Measurements from ENCODE around the gene CTSA.

The CTSA gene

GRCh38 chr20:45938727-45939438, 47.7 kb downstream of the CTSA start:
- no peak for DNase-seq (ENCODE audit: low read depth)

- no peak for DNase-seq (ENCODE audit: low read depth)
Observed at GRCh38 chr20:45940053-45940452, 48.9 kb downstream of the CTSA start.

GRCh38 chr20:45940469-45940868, 49.3 kb downstream of the CTSA start:
- DNase-seq (ENCODE audit: low read depth) = no peak

DNA sequence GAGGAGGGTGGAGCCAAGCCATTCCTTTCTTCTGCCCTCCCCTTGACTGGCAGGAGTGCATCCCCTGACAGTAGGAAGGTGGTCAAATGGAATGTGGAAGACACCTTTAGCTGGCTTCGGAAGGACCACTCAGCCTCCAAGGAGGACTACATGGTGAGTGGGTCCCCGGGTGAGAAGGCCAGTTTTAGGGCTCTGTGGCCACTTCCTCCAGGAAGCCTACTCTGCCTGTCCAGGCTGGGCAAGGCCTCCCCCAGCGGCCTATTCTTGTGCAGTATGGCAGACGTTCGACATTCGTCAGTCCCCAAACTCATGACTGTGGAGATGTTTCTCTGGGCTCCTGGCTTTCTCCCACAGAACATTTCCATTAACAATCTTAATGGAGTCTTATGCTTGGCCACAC, 52.5 kb downstream of the CTSA start:
- DNase-seq (ENCODE audit: low read depth) = no peak

- DNase-seq (ENCODE audit: low read depth) = no peak
Observed at GRCh38 chr20:45944151-45944964, 53.2 kb downstream of the CTSA start.

- DNase-seq (ENCODE audit: low read depth) = no peak
Observed at GRCh38 chr20:45944965-45945677, 54.0 kb downstream of the CTSA start.

DNA sequence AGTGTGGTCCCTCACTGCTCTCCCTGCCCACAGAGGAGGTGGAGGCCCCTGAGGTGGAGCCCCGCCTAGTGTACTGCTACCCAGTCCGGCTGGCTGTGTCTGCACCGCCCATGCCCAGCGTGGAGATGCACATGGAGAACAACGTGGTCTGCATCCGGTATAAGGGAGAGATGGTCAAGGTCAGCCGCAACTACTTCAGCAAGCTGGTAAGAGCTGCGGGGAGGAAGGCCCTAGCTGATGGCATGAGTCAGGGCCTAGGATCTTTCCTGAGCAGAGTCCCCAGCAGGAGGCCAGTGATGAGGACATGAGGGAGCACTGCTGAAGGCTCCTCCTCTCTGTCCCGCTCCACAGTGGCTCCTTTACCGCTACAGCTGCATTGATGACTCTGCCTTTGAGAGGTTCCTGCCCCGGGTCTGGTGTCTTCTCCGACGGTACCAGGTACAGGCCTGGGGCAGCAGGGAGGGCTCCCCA, 54.6 kb downstream of the CTSA start:
- DNase-seq (ENCODE audit: low read depth) = no peak

- DNase-seq (ENCODE audit: low read depth) = no peak
Observed at GRCh38 chr20:45946149-45946970, 55.2 kb downstream of the CTSA start.

DNA sequence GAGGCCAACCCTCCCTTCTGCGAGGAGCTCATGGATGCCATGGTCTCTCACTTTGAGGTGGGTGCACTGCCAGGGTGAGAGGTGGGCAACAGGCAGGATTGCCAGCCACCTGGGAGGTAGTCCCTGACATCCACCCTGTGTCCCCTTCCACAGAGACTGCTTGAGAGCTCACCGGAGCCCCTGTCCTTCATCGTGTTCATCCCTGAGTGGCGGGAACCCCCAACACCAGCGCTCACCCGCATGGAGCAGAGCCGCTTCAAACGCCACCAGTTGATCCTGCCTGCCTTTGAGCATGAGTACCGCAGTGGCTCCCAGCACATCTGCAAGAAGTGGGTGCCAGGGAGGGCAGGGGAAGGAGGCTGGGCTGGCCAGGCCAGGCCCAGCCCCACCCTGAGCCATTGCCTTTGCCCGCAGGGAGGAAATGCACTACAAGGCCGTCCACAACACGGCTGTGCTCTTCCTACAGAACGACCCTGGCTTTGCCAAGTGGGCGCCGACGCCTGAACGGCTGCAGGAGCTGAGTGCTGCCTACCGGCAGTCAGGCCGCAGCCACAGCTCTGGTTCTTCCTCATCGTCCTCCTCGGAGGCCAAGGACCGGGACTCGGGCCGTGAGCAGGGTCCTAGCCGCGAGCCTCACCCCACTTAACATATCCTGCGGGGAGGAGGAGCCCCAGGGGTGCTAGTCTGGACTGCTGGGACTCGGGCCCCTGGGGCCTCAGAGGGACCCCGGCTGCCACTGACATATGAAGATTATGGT, 56.2 kb downstream of the CTSA start:
- no peak for DNase-seq (ENCODE audit: low read depth)

- DNase-seq (ENCODE audit: low read depth) = no peak
Observed at GRCh38 chr20:45948261-45948733, 57.2 kb downstream of the CTSA start.

Measured in stimulated activated CD4-positive, alpha-beta T cell treated with anti-CD3 and anti-CD28 coated beads, Interleukin-2, amount 100 ng/mL, for 4 hours (primary cell).